ENCODE results near the gene MACROD2. TPM values are rescaled to one million over a fixed set of nuclear protein-coding genes. Genes with fewer than 3 reads are reported as not detected.

Gene MACROD2
- polyA plus RNA-seq, 2 of the 4 experiments (the other 2 are of a cell fraction), result 0.96 to 1.3 TPM

GRCh38 chr20:15209537-15209936 is 1214.2 kb downstream of the MACROD2 start (continued):
- TF ChIP-seq ATOH8 (CRISPR knock-in tag; IDR thresholded peaks at IDR 0.05; ENCODE audit: low read depth) (no peak), ZNF302 (CRISPR knock-in tag; IDR thresholded peaks at IDR 0.05) (no peak), RNF2 (IDR thresholded peaks at IDR 0.05; ENCODE audit: borderline replicate concordance, low read depth) (no peak), CHD4 (IDR thresholded peaks at IDR 0.05; ENCODE audit: borderline replicate concordance) (no peak), ZFP36 (IDR thresholded peaks at IDR 0.05; ENCODE audit: borderline replicate concordance, partially characterized antibody) (no peak), SREBF2 (IDR thresholded peaks at IDR 0.05) (no peak), EHF (CRISPR knock-in tag; IDR thresholded peaks at IDR 0.05) (no peak), EP300 (IDR thresholded peaks at IDR 0.05) (no peak)

- ATAC-seq, result no peak
- no peak overlapping the region for H3K4me3 ChIP-seq
- POLR2A ChIA-PET, result no interaction called here
- FAIRE-seq, result no peak
- no peak overlapping the region for H3K27ac ChIP-seq
- WGBS (ENCODE audit: missing lambda C conversion rate), result 52% methylated on average over 1 of the region's 1 CpG
- no peak overlapping the region for H3K4me2 ChIP-seq
- DNase-seq (ENCODE audit: low read depth in 1 of 2, low spot score in 1 of 2), result no peak
- TF ChIP-seq MYC (IDR thresholded peaks at IDR 0.05; ENCODE audit: borderline replicate concordance, low read length), result no peak
- no peak for TF ChIP-seq ZNF302 (CRISPR knock-in tag; IDR thresholded peaks at IDR 0.05)
- TF ChIP-seq CHD2 (IDR thresholded peaks at IDR 0.05; ENCODE audit: low read length, partially characterized antibody), result no peak
- no peak for TF ChIP-seq MAZ (IDR thresholded peaks at IDR 0.05; ENCODE audit: borderline replicate concordance, low read depth, low read length)
- TF ChIP-seq REST (IDR thresholded peaks at IDR 0.05), result no peak
- TF ChIP-seq RAD21 (conservative IDR thresholded peaks at IDR 0.05 in 1 of 2, IDR thresholded peaks at IDR 0.05 in 1 of 2), result no peak
- TF ChIP-seq HOXB5 (CRISPR knock-in tag; IDR thresholded peaks at IDR 0.05), result no peak
- TF ChIP-seq RNF2 (IDR thresholded peaks at IDR 0.05; ENCODE audit: borderline replicate concordance, low read depth), result no peak
- no peak for TF ChIP-seq ZC3H11A (IDR thresholded peaks at IDR 0.05)
- TF ChIP-seq ELK1 (IDR thresholded peaks at IDR 0.05; ENCODE audit: low read depth, low read length), result no peak
- TF ChIP-seq HOXB13 (CRISPR knock-in tag; IDR thresholded peaks at IDR 0.05; ENCODE audit: low read depth), result no peak
- TF ChIP-seq NR3C1 (IDR thresholded peaks at IDR 0.05), result no peak
- TF ChIP-seq ZFP36 (IDR thresholded peaks at IDR 0.05; ENCODE audit: borderline replicate concordance, partially characterized antibody), result no peak
- no peak for TF ChIP-seq SREBF2 (IDR thresholded peaks at IDR 0.05)
- TF ChIP-seq BHLHE40 (IDR thresholded peaks at IDR 0.05; ENCODE audit: low read depth, low read length), result no peak
- peaks cover 2% of the 10 kb centered on the region; the same call in 1 of the 3 replicates for H3K9me3 ChIP-seq
- CTCF ChIA-PET, result no interaction called here
- no peaks in the 10 kb centered on the region for H3K4me1 ChIP-seq
These were observed 1218.7 kb downstream of the MACROD2 start for GRCh38 chr20:15214051-15214450.

Measured in A549 (cell line).